ENCODE results near the gene SMTNL2. TPM values are rescaled to one million over a fixed set of nuclear protein-coding genes. Genes with fewer than 3 reads are reported as not detected.
"Not testable (repeated sequence)": the region's sequence is repeated elsewhere in the genome, so short reads cannot be mapped to it uniquely, and the experiment has no call there.

Gene SMTNL2
- total and polyA plus RNA-seq, 5 donors from 2014 or later = not detected

DNA sequence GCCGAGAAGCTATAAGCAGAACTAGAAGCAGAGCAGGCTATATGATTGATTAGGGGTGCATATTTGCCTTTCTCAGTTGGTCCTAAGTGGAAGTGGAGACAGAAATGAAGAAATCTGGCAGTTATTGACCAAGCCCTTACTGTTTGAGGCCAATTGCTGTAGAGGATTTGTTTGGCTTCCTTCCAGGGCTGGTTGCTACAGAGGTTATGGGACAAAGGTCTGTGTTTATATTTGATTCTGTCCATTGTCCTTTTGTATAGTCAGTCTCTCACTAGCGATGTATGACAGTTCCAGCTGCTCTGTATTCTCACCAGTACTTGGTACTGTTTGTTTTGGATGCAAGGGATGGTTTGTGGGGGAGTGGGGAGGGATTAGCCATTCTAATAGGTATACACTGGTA is 64.4 kb downstream of the SMTNL2 start:
- Histone ChIP-seq H3K27me3 (ENCODE audit: control insufficient read depth, insufficient read depth, low read length) (peaks cover 7% of the 10 kb centered on the region), H3K36me3 (ENCODE audit: control insufficient read depth, insufficient read depth, low read length) (no peaks in the 10 kb centered on the region), H3K27ac (ENCODE audit: insufficient read depth, low read length, poor library complexity, severe bottlenecking) (no peak overlapping the region), H3K4me1 (ENCODE audit: control insufficient read depth, insufficient read depth, low read length, poor library complexity, severe bottlenecking) (no peaks in the 10 kb centered on the region), H3K9me3 (ENCODE audit: control insufficient read depth in 2 of 2, low read length in 2 of 2) (no peaks in the 10 kb centered on the region), H3K4me3 (ENCODE audit: low read depth, low read length) (no peak overlapping the region)
- Mint-ChIP-seq H3K27ac (no peak overlapping the region), H3K27me3 (peaks cover 40% of the 10 kb centered on the region), H3K36me3 (no peaks in the 10 kb centered on the region), H3K4me1 (no peaks in the 10 kb centered on the region), H3K4me3 (no peak overlapping the region), H3K9me3 (peaks cover 0 to 2% (median 0%) of the 10 kb centered on the region in 7 donors)
- DNase-seq (no peak), ATAC-seq (ENCODE audit: low read depth in 2 of 2) (no peak)

DNA sequence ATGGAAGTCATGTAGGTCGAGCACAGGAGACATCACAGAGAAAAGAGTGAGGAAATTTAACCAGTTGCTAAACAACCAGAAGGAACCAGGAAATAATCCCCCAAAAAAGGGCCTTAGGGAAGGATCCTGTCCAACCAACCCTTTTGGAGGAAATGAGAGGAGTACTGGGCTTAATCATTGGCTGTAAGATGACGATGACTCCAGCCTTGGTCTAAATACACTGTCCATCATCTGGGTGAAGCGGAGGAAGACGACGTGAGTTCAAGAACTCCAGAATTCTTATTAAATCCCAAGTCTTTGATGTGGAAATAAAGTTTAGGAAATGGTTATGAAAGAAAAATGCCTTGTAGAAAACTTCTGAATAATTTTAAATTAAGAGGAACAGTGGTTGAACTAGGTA is 68.7 kb downstream of the SMTNL2 start:
- Histone ChIP-seq H3K27me3 (ENCODE audit: control insufficient read depth, insufficient read depth, low read length) (peaks cover 2% of the 10 kb centered on the region), H3K4me1 (ENCODE audit: control insufficient read depth, insufficient read depth, low read length, poor library complexity, severe bottlenecking) (no peaks in the 10 kb centered on the region), H3K27ac (ENCODE audit: insufficient read depth, low read length, poor library complexity, severe bottlenecking) (no peak overlapping the region), H3K9me3 (ENCODE audit: control insufficient read depth in 2 of 2, low read length in 2 of 2) (no peaks in the 10 kb centered on the region), H3K4me3 (ENCODE audit: low read depth, low read length) (no peak overlapping the region), H3K36me3 (ENCODE audit: control insufficient read depth, insufficient read depth, low read length) (no peaks in the 10 kb centered on the region)
- no peak for ATAC-seq (ENCODE audit: low read depth in 2 of 2)
- no peaks in the 10 kb centered on the region for H3K4me1 Mint-ChIP-seq
- no peak overlapping the region for H3K4me3 Mint-ChIP-seq
- no peak for DNase-seq
- peaks cover 0 to 2% (median 0%) of the 10 kb centered on the region in 7 donors for H3K9me3 Mint-ChIP-seq
- H3K36me3 Mint-ChIP-seq = no peaks in the 10 kb centered on the region
- H3K27ac Mint-ChIP-seq = no peak overlapping the region
- H3K27me3 Mint-ChIP-seq = peaks cover 18% of the 10 kb centered on the region

DNA sequence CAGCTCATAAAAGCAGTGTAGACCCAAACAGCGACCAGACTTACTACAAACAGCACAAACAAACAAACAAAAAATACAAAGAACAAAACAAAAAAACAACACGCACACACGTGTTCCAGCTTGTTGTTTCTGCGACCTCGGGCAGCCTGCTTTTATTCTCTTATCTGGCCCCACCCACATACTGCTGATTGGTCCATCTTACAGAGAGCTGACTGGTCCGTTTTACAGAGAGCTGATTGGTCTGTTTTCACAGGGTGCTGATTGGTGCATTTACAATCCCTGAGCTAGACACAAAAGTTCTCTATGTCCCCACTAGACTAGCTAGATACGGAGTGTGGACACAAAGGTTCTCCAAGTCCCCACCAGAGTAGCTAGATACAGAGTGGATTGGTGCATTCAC is 71.6 kb downstream of the SMTNL2 start:
- not testable (repeated sequence) for DNase-seq; H3K4me3 Mint-ChIP-seq; H3K9me3 ChIP-seq (ENCODE audit: control insufficient read depth in 2 of 2, low read length in 2 of 2); ATAC-seq (ENCODE audit: low read depth in 2 of 2); H3K36me3 Mint-ChIP-seq; H3K27me3 Mint-ChIP-seq; H3K27ac Mint-ChIP-seq; H3K27me3 ChIP-seq (ENCODE audit: control insufficient read depth, insufficient read depth, low read length); H3K4me1 Mint-ChIP-seq; H3K36me3 ChIP-seq (ENCODE audit: control insufficient read depth, insufficient read depth, low read length); H3K4me3 ChIP-seq (ENCODE audit: low read depth, low read length); H3K9me3 Mint-ChIP-seq; H3K27ac ChIP-seq (ENCODE audit: insufficient read depth, low read length, poor library complexity, severe bottlenecking); H3K4me1 ChIP-seq (ENCODE audit: control insufficient read depth, insufficient read depth, low read length, poor library complexity, severe bottlenecking)

DNA sequence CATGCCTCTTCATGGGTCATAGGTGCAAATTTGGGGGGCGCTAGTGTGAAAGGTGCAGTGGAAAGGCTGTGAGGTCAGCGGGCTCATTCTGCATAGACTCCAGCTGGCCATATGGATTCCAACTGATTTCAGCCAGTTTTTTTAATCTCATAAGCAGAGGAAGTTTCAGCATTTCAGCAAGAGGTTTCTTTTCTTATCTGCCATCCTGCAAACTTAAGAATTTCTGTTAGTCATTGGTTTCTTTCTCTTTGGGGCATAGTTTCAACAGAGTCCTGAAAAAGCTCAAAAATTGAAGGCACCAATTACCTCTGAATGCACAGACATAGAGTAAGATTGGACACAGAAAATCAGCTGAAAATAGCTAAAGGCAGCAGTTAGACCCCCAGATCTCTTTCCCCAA is 73.3 kb downstream of the SMTNL2 start:
- Mint-ChIP-seq H3K4me3 (no peak overlapping the region), H3K36me3 (no peaks in the 10 kb centered on the region), H3K27me3 (peaks cover 14% of the 10 kb centered on the region), H3K9me3 (peaks cover 0 to 2% (median 0%) of the 10 kb centered on the region in 7 donors), H3K27ac (no peak overlapping the region), H3K4me1 (peaks cover 0 to 2% (median 0%) of the 10 kb centered on the region in 4 donors)
- DNase-seq (no peak), ATAC-seq (ENCODE audit: low read depth in 2 of 2) (no peak)
- Histone ChIP-seq H3K4me3 (ENCODE audit: low read depth, low read length) (no peak overlapping the region), H3K27ac (ENCODE audit: insufficient read depth, low read length, poor library complexity, severe bottlenecking) (no peak overlapping the region), H3K27me3 (ENCODE audit: control insufficient read depth, insufficient read depth, low read length) (peaks cover 2% of the 10 kb centered on the region), H3K4me1 (ENCODE audit: control insufficient read depth, insufficient read depth, low read length, poor library complexity, severe bottlenecking) (no peaks in the 10 kb centered on the region), H3K36me3 (ENCODE audit: control insufficient read depth, insufficient read depth, low read length) (no peaks in the 10 kb centered on the region), H3K9me3 (ENCODE audit: control insufficient read depth in 2 of 2, low read length in 2 of 2) (no peaks in the 10 kb centered on the region)

Other genes with a start within 250 kb of the SMTNL2 start
- 67.9 TPM for gene UBE2G1, start 217.9 kb upstream of the SMTNL2 start, total RNA-seq
- 10 to 100 TPM; 55.0 to 66.7 (median 58.7) TPM for gene UBE2G1, start 217.9 kb upstream of the SMTNL2 start, polyA plus RNA-seq
- 2.5 TPM for gene SPNS3, start 150.6 kb upstream of the SMTNL2 start, total RNA-seq
- gene SPNS3, start 150.6 kb upstream of the SMTNL2 start, polyA plus RNA-seq = 1 to 10 TPM; 4.5 to 8.8 (median 7.7) TPM
- 0.94 TPM for gene SPNS2, start 85.6 kb upstream of the SMTNL2 start, total RNA-seq
- gene SPNS2, start 85.6 kb upstream of the SMTNL2 start, polyA plus RNA-seq = not detected
- 59.3 TPM for gene MYBBP1A, start 29.1 kb upstream of the SMTNL2 start, total RNA-seq
- gene MYBBP1A, start 29.1 kb upstream of the SMTNL2 start, polyA plus RNA-seq = 10 to 100 TPM in 2 of 4 donors, 1 to 10 TPM in 2; 7.7 to 13.6 (median 10.7) TPM
- gene GGT6, start 24.0 kb upstream of the SMTNL2 start, total RNA-seq = not detected
- not detected for gene GGT6, start 24.0 kb upstream of the SMTNL2 start, polyA plus RNA-seq
- gene ALOX15, start 57.1 kb downstream of the SMTNL2 start, total RNA-seq = not detected
- gene ALOX15, start 57.1 kb downstream of the SMTNL2 start, polyA plus RNA-seq = not detected
- 51.9 TPM for gene PELP1, start 119.6 kb downstream of the SMTNL2 start, total RNA-seq
- gene PELP1, start 119.6 kb downstream of the SMTNL2 start, polyA plus RNA-seq = 1 to 10 TPM; 6.2 to 8.6 (median 7.8) TPM
- 197 TPM for gene ARRB2, start 126.1 kb downstream of the SMTNL2 start, total RNA-seq
- 10 to 100 TPM; 22.4 to 37.5 (median 28.9) TPM for gene ARRB2, start 126.1 kb downstream of the SMTNL2 start, polyA plus RNA-seq
- 9.3 TPM for gene MED11, start 146.9 kb downstream of the SMTNL2 start, total RNA-seq
- gene MED11, start 146.9 kb downstream of the SMTNL2 start, polyA plus RNA-seq = 10 to 100 TPM; 40.0 to 46.8 (median 43.9) TPM
- 1.0 TPM for gene ZMYND15, start 155.3 kb downstream of the SMTNL2 start, total RNA-seq
- not detected for gene ZMYND15, start 155.3 kb downstream of the SMTNL2 start, polyA plus RNA-seq
- 7.3 TPM for gene CXCL16, start 155.4 kb downstream of the SMTNL2 start, total RNA-seq
- gene CXCL16, start 155.4 kb downstream of the SMTNL2 start, polyA plus RNA-seq = under 1 TPM in 3 of 4 donors, not detected in 1; 0.41 to 0.79 (median 0.45) TPM
- not detected for gene TM4SF5, start 187.4 kb downstream of the SMTNL2 start, total RNA-seq
- gene TM4SF5, start 187.4 kb downstream of the SMTNL2 start, polyA plus RNA-seq = not detected
- gene VMO1, start 201.8 kb downstream of the SMTNL2 start, total RNA-seq = not detected
- under 1 TPM in 1 of 4 donors, not detected in 3; 0.71 TPM for gene VMO1, start 201.8 kb downstream of the SMTNL2 start, polyA plus RNA-seq
- 0.39 TPM for gene GLTPD2, start 204.4 kb downstream of the SMTNL2 start, total RNA-seq
- under 1 TPM in 1 of 4 donors, not detected in 3; 0.43 TPM for gene GLTPD2, start 204.4 kb downstream of the SMTNL2 start, polyA plus RNA-seq
- gene PSMB6, start 211.6 kb downstream of the SMTNL2 start, total RNA-seq = 64.7 TPM
- gene PSMB6, start 211.6 kb downstream of the SMTNL2 start, polyA plus RNA-seq = 100 to 1,000 TPM; 281 to 354 (median 319) TPM
- gene PLD2, start 222.6 kb downstream of the SMTNL2 start, total RNA-seq = 36.4 TPM
- 1 to 10 TPM; 1.6 to 4.7 (median 1.9) TPM for gene PLD2, start 222.6 kb downstream of the SMTNL2 start, polyA plus RNA-seq
- gene MINK1, start 248.8 kb downstream of the SMTNL2 start, total RNA-seq = 235 TPM
- gene MINK1, start 248.8 kb downstream of the SMTNL2 start, polyA plus RNA-seq = 10 to 100 TPM in 3 of 4 donors, 1 to 10 TPM in 1; 9.4 to 13.4 (median 11.6) TPM

All from CD4-positive, CD25-positive, alpha-beta regulatory T cell (primary cell).